ENCODE results near the gene SCGB1D1. TPM values are rescaled to one million over a fixed set of nuclear protein-coding genes. Genes with fewer than 3 reads are reported as not detected.

Gene SCGB1D1
- total and polyA plus RNA-seq, 8 donors, result not detected

DNA sequence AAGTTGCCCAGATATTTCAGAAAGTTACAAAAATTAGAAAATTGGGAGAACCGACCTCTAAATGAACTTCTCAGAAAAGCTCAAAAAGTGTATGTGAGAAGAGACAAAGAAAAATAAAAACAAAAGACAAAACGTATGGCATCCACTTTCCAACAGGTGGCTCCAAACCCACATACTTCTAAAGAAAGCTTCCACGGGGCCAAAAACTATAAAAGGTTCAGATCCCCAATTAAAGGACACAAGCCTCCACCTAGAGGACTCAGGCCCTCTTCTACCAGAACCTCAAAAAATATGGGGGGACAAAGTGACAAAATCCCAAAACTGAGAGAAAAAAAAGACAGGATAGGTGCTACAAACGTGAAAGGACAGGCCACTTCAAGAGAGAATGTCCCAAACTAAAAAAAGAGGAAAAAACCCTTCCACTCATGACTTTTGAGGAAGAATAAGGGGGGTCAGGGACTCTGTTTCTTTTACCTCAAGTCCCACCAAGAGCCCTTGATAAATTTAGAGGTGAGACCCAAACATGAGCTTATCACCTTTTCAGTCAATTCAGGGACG lies 27.3 kb downstream of the SCGB1D1 start:
- TF ChIP-seq, protein P1, sequence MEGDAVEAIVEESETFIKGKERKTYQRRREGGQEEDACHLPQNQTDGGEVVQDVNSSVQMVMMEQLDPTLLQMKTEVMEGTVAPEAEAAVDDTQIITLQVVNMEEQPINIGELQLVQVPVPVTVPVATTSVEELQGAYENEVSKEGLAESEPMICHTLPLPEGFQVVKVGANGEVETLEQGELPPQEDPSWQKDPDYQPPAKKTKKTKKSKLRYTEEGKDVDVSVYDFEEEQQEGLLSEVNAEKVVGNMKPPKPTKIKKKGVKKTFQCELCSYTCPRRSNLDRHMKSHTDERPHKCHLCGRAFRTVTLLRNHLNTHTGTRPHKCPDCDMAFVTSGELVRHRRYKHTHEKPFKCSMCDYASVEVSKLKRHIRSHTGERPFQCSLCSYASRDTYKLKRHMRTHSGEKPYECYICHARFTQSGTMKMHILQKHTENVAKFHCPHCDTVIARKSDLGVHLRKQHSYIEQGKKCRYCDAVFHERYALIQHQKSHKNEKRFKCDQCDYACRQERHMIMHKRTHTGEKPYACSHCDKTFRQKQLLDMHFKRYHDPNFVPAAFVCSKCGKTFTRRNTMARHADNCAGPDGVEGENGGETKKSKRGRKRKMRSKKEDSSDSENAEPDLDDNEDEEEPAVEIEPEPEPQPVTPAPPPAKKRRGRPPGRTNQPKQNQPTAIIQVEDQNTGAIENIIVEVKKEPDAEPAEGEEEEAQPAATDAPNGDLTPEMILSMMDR (IDR thresholded peaks at IDR 0.05), result no peak
- DNase-seq (no peak), ATAC-seq (no peak)
- Histone ChIP-seq H3K36me3 (no peaks in the 10 kb centered on the region), H3K27me3 (peaks cover 0 to 3% of the 10 kb centered on the region in 2 donors), H3K9me3 (peaks cover 0 to 8% of the 10 kb centered on the region in 2 donors), H3K4me3 (no peak overlapping the region), H3K4me1 (no peaks in the 10 kb centered on the region), H3K27ac (no peak overlapping the region)
- intact Hi-C loops (cut with DNase I), result no loop called here

DNA sequence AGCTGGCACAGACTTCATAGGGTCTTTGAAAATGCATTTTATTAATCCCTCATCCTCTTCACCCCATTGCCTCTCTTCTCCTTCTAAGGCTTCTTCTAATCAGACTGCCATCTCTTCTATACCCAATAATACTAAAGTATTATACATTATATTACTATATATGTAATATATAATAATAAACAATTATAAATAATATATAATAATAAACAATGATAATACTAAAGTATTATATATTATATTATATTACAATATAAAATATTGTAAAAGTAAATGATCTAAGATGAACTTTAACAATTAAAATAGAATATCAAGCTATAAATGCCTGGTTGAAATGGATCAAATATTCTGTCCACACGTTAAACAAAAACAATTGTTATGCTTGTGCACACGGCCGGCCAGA lies 31.5 kb downstream of the SCGB1D1 start:
- DNase-seq (no peak), ATAC-seq (no peak)
- H3K36me3 ChIP-seq, result no peaks in the 10 kb centered on the region
- no peaks in the 10 kb centered on the region for H3K4me1 ChIP-seq
- intact Hi-C loops (cut with DNase I), result no loop called here
- no peaks in the 10 kb centered on the region for H3K27me3 ChIP-seq
- H3K27ac ChIP-seq, result no peak overlapping the region
- peaks cover 2 to 39% of the 10 kb centered on the region in 2 donors for H3K9me3 ChIP-seq
- TF ChIP-seq, protein P1 (IDR thresholded peaks at IDR 0.05), result no peak
- H3K4me3 ChIP-seq, result no peak overlapping the region

DNA sequence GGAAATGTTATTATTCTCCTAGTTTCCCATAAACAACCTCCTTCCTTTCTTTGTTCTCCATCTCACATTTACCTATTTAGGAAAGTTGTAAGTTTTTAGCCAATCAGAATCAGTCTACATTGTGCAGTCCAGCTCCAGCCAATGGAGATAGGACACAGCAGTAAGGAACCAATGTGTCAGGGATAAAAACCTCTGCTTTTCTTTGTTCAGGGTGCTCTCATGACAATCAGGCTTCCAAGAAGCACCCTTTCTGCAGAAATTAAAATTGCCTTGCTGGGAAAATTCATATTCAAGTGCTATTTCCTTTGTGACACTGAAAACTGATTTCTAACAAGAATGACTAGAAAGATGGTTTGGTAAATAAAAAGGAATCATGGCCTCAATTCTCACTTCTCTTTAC lies 33.1 kb downstream of the SCGB1D1 start:
- intact Hi-C loops (cut with DNase I), result no loop called here
- no peak for DNase-seq
- H3K27ac ChIP-seq, result no peak overlapping the region
- no peaks in the 10 kb centered on the region for H3K36me3 ChIP-seq
- H3K9me3 ChIP-seq, result peaks cover 2 to 39% of the 10 kb centered on the region in 2 donors
- ATAC-seq, result no peak
- H3K4me1 ChIP-seq, result no peaks in the 10 kb centered on the region
- TF ChIP-seq, protein P1 (IDR thresholded peaks at IDR 0.05), result no peak
- no peaks in the 10 kb centered on the region for H3K27me3 ChIP-seq
- no peak overlapping the region for H3K4me3 ChIP-seq

DNA sequence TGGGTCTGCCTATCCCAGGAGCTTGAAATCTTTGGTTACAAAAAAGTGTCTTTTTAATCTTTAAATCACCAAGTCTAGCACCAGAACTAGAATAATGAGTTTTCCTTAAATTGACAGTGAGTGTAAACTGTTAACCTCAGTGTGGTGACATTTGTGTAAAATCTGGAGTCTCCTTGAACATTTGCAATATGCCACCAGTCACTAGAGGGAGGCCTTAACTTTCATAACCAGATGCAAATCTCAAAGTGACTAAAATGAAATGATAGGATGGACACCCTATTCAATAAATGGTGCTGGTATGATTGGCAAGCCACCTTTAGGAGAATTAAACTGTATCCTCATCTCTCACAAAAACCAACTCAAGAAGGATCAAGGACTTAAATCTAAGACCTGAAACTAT lies 43.7 kb downstream of the SCGB1D1 start:
- peaks cover 0 to 37% of the 10 kb centered on the region in 2 donors for H3K27me3 ChIP-seq
- no peak for ATAC-seq
- H3K4me1 ChIP-seq, result no peaks in the 10 kb centered on the region
- intact Hi-C loops (cut with DNase I), result no loop called here
- H3K4me3 ChIP-seq, result no peak overlapping the region
- H3K27ac ChIP-seq, result no peak overlapping the region
- H3K36me3 ChIP-seq, result no peaks in the 10 kb centered on the region
- TF ChIP-seq, protein P1 (IDR thresholded peaks at IDR 0.05), result no peak
- DNase-seq, result no peak
- no peaks in the 10 kb centered on the region for H3K9me3 ChIP-seq

DNA sequence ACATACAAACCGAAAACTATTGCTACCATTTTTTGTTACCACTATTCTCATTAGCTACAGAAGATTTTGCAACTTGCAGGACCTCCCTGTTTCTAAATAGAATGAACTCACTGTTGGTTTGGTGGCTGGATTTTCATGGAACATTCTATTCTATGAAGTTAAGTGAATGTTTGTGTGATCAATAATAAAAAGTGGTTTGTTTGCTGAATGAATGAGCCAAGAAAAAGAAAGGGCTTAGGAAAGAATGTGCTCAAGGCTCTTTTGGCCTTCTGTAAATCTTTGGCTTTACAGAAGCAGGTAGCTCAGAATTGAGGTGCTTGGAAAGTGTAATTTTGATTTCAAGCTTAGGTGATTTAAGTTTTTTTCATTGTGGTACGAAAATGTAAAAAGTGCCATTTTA lies 46.2 kb downstream of the SCGB1D1 start:
- TF ChIP-seq, protein P1 (IDR thresholded peaks at IDR 0.05), result no peak
- H3K27me3 ChIP-seq, result peaks cover 0 to 37% of the 10 kb centered on the region in 2 donors
- intact Hi-C loops (cut with DNase I), result no loop called here

More for the DNA sequence above, 46.2 kb downstream of the SCGB1D1 start:
- H3K36me3 ChIP-seq, result no peaks in the 10 kb centered on the region
- DNase-seq (no peak), ATAC-seq (no peak)
- no peak overlapping the region for H3K27ac ChIP-seq
- H3K4me1 ChIP-seq, result no peaks in the 10 kb centered on the region
- no peaks in the 10 kb centered on the region for H3K9me3 ChIP-seq
- H3K4me3 ChIP-seq, result no peak overlapping the region
